Activated CD8-positive, alpha-beta memory T cell treated with anti-CD3 and anti-CD28 coated beads for 4 hours (primary cell): ENCODE measurements around the gene DNMT1.

ENCODE experiments used
- DNase-seq, 2 donors: peaks; one replicate each; pipeline ENCODE4 v3.0.0-alpha.2; 2020; ENCODE audit warnings: low read depth in 2 of 2

The DNMT1 gene

GRCh38 chr19:10113964-10114650, 80.6 kb downstream of the DNMT1 start:
- DNase-seq, result no peak

- DNase-seq, result no peak
Measured at GRCh38 chr19:10113592-10113963, 81.2 kb downstream of the DNMT1 start.

GRCh38 chr19:10112895-10113591, 81.7 kb downstream of the DNMT1 start:
- no peak for DNase-seq

GRCh38 chr19:10112037-10112761, 82.6 kb downstream of the DNMT1 start:
- no peak for DNase-seq

GRCh38 chr19:10111405-10111811, 83.3 kb downstream of the DNMT1 start, which contains the start of gene P2RY11:
Gene P2RY11 (plus strand): TSS chr19:10111693. CDS start chr19:10111722, 29 bp downstream.
- DNase-seq, result no peak

GRCh38 chr19:10110972-10111317, 83.8 kb downstream of the DNMT1 start:
- no peak for DNase-seq

GRCh38 chr19:10110076-10110971, 84.4 kb downstream of the DNMT1 start:
- DNase-seq, result no peak

GRCh38 chr19:10109528-10109927, 85.2 kb downstream of the DNMT1 start:
- DNase-seq, result no peak

GRCh38 chr19:10107817-10108367, 86.9 kb downstream of the DNMT1 start:
- no peak for DNase-seq

- no peak for DNase-seq
Measured at GRCh38 chr19:10107254-10107653, 87.5 kb downstream of the DNMT1 start.

- DNase-seq, result peak; percentile 91 to 95
Measured at GRCh38 chr19:10106100-10106936, 88.4 kb downstream of the DNMT1 start, which contains the start of gene PPAN. Gene PPAN (plus strand): TSS chr19:10106362. CDS start chr19:10106395, 33 bp downstream.

GRCh38 chr19:10105509-10106099, 89.1 kb downstream of the DNMT1 start:
- DNase-seq, result peak; percentile 71 to 85

- DNase-seq, result peak; percentile 62 to 76
Measured at GRCh38 chr19:10104665-10105508, 89.9 kb downstream of the DNMT1 start.

GRCh38 chr19:10104130-10104513, 90.6 kb downstream of the DNMT1 start:
- no peak for DNase-seq

GRCh38 chr19:10102787-10103236, 91.9 kb downstream of the DNMT1 start:
- no peak for DNase-seq

GRCh38 chr19:10100163-10100785, 94.5 kb downstream of the DNMT1 start:
- no peak for DNase-seq

GRCh38 chr19:10096615-10096963, 98.2 kb downstream of the DNMT1 start:
- DNase-seq, result no peak

- peak; percentile 77 to 84 for DNase-seq
Measured at GRCh38 chr19:10095948-10096614, 98.7 kb downstream of the DNMT1 start.
